ENCODE measurements around the gene REST. TPM values are rescaled to one million over a fixed set of nuclear protein-coding genes. Genes with fewer than 3 reads are reported as not detected.

Gene REST
- total RNA-seq, 6 experiments from 2014 or later: 48.0 to 53.4 (median 52.1) TPM

GRCh38 chr4:56973336-56973735 is 65.6 kb downstream of the REST start:
- H3K27ac Mint-ChIP-seq: no peak overlapping the region
- H3K27me3 Mint-ChIP-seq (ENCODE audit: insufficient read depth): peaks cover 4% of the 10 kb centered on the region; the same call in 1 of the 2 replicates
- no peak overlapping the region for H3K4me3 Mint-ChIP-seq
- peaks cover 10% of the 10 kb centered on the region for H3K9me3 Mint-ChIP-seq
- H3K36me3 Mint-ChIP-seq (ENCODE audit: low read depth): peaks cover 38% of the 10 kb centered on the region
- peaks cover 14% of the 10 kb centered on the region for H3K4me1 Mint-ChIP-seq (ENCODE audit: low read depth)
- TF ChIP-seq CTCF (IDR thresholded peaks at IDR 0.05): no peak
- no peak for DNase-seq

GRCh38 chr4:56976283-56976836 is 68.7 kb downstream of the REST start:
- Mint-ChIP-seq H3K27ac (peak overlapping the region; percentile 12), H3K4me3 (peak overlapping the region; percentile 99), H3K9me3 (peaks cover 10% of the 10 kb centered on the region), H3K27me3 (ENCODE audit: insufficient read depth) (peaks cover 8% of the 10 kb centered on the region; the same call in 1 of the 2 replicates), H3K36me3 (ENCODE audit: low read depth) (peaks cover 43% of the 10 kb centered on the region), H3K4me1 (ENCODE audit: low read depth) (peaks cover 28% of the 10 kb centered on the region)
- no peak for TF ChIP-seq CTCF (IDR thresholded peaks at IDR 0.05)
- DNase-seq: no peak

- Mint-ChIP-seq H3K36me3 (ENCODE audit: low read depth) (peaks cover 45% of the 10 kb centered on the region), H3K27me3 (ENCODE audit: insufficient read depth) (peaks cover 8% of the 10 kb centered on the region; the same call in 1 of the 2 replicates), H3K4me3 (peak overlapping the region; percentile 99), H3K4me1 (ENCODE audit: low read depth) (peaks cover 33% of the 10 kb centered on the region), H3K9me3 (peaks cover 10% of the 10 kb centered on the region), H3K27ac (peak overlapping the region; percentile 98)
- TF ChIP-seq CTCF (IDR thresholded peaks at IDR 0.05): peak; percentile 36; the same call in 1 of the 2 replicates
- no peak for DNase-seq
These were observed 69.2 kb downstream of the REST start for GRCh38 chr4:56976837-56977320.

- Mint-ChIP-seq H3K4me3 (peak within 1 kb of the TSS; percentile 99), H3K27ac (peak within 1 kb of the TSS; percentile 98), H3K27me3 (ENCODE audit: insufficient read depth) (peaks cover 8% of the 10 kb centered on the region; the same call in 1 of the 2 replicates), H3K9me3 (peaks cover 10% of the 10 kb centered on the region), H3K4me1 (ENCODE audit: low read depth) (peaks cover 38% of the 10 kb centered on the region), H3K36me3 (ENCODE audit: low read depth) (peaks cover 42% of the 10 kb centered on the region)
- no peak for TF ChIP-seq CTCF (IDR thresholded peaks at IDR 0.05)
- DNase-seq: peak; percentile 99
These were observed 69.8 kb downstream of the REST start, which contains the start of gene NOA1 for GRCh38 chr4:56977321-56978012. Gene NOA1, minus strand, starts transcription at chr4:56977606. Its CDS starts 21 bp downstream, at chr4:56977585.

GRCh38 chr4:56978750-56979303 is 71.1 kb downstream of the REST start, which contains the start of gene POLR2B:
Gene POLR2B, plus strand, starts transcription at chr4:56978896. Its CDS starts 90 bp downstream, at chr4:56978986.
- DNase-seq: peak; percentile 90
- Mint-ChIP-seq H3K4me1 (ENCODE audit: low read depth) (peaks cover 41% of the 10 kb centered on the region), H3K9me3 (no peaks in the 10 kb centered on the region), H3K4me3 (peak within 1 kb of the TSS; percentile 99), H3K27me3 (ENCODE audit: insufficient read depth) (peaks cover 8% of the 10 kb centered on the region; the same call in 1 of the 2 replicates), H3K27ac (peak within 1 kb of the TSS; percentile 98), H3K36me3 (ENCODE audit: low read depth) (peaks cover 28% of the 10 kb centered on the region)
- TF ChIP-seq CTCF (IDR thresholded peaks at IDR 0.05): no peak

All from HFFc6 (cell line).